Fibroblast of pulmonary artery (primary cell): Measurements from ENCODE around the gene ZNF341.

Experiments used
- DNase-seq: peaks from one replicate; pipeline ENCODE4 v3.0.0-alpha.2; 2010; ENCODE audit warnings: low read depth
- H3K4me3 ChIP-seq: replicated peaks from 2 replicates; pipeline ENCODE4 v1.5.1; 2011; ENCODE audit warnings: low read depth, mild to moderate bottlenecking, control low read depth, low read length, moderate library complexity
- CTCF ChIP-seq: IDR thresholded peaks from 2 replicates; pipeline ENCODE4 v1.5.1; 2011; ENCODE audit warnings: mild to moderate bottlenecking, control low read depth, low read length, inconsistent platforms; ENCODE audit errors: missing control alignments

Gene ZNF341

GRCh38 chr20:33828326-33828844 lies 96.6 kb downstream of the ZNF341 start:
- DNase-seq: no peak
- no peak for TF ChIP-seq CTCF
- H3K4me3 ChIP-seq: no peak overlapping the region

GRCh38 chr20:33828967-33829560 lies 97.3 kb downstream of the ZNF341 start:
- no peak overlapping the region for H3K4me3 ChIP-seq
- DNase-seq: no peak
- no peak for TF ChIP-seq CTCF

GRCh38 chr20:33829636-33830035 lies 97.8 kb downstream of the ZNF341 start:
- DNase-seq: no peak
- no peak for TF ChIP-seq CTCF
- no peak overlapping the region for H3K4me3 ChIP-seq

GRCh38 chr20:33830371-33830770 lies 98.6 kb downstream of the ZNF341 start:
- TF ChIP-seq CTCF: no peak
- DNase-seq: peak; percentile 24
- no peak overlapping the region for H3K4me3 ChIP-seq

GRCh38 chr20:33832103-33832804 lies 100.5 kb downstream of the ZNF341 start:
- H3K4me3 ChIP-seq: no peak overlapping the region
- peak; percentile 78 for DNase-seq
- TF ChIP-seq CTCF: no peak

- DNase-seq: no peak
- H3K4me3 ChIP-seq: no peak overlapping the region
- TF ChIP-seq CTCF: no peak
Measured at GRCh38 chr20:33833333-33833732, 101.5 kb downstream of the ZNF341 start.

GRCh38 chr20:33835615-33836172 lies 103.9 kb downstream of the ZNF341 start:
- TF ChIP-seq CTCF: no peak
- peak; percentile 60 for DNase-seq
- H3K4me3 ChIP-seq: no peak overlapping the region
